HG02938 (cell line): ENCODE measurements around the gene LGALS1.

Experiments used
- ATAC-seq: cut with Tn5 transposase; IDR thresholded peaks from one replicate; pipeline ENCODE4 v1.9.1; 2021; ENCODE audit warnings: mild to moderate bottlenecking, moderate library complexity; ENCODE audit not compliant: unreplicated experiment

The LGALS1 gene

DNA sequence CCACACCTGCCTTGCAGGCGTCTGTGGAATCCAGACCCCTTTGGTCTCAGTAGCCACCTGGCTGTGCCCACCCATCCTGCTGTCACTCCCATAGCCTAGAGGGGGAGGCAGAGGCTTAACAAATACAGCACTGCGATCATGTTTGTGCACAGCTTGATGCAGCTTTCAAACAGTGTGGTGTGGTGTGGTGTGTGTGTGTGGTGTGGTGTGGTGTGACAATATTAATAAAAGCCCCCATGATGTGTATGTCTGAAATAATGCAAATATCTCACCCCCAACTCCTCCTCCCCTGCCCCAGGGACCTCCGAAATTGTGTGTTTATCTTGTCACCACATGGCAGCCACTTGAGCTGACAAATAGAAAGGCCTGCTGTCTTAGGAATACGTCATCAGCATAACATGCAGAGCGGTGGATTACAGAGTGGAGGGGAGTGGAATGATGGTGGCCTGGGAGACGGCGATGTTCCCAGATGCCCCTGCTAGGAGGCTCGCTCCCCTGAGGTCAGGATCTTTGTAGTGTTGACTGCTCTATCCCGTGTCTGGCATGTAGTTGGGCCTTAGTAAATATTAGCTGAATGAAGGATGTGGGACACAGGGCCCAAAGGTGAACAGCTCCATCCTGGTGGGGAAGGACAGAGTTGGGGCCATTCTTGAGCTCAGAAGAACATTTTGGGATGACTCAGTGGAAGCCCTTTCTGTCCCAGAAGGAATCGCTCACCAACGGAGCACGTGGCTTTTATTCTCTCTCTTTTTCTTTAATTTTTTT lies 14.1 kb upstream of the LGALS1 start:
- no peak for ATAC-seq

DNA sequence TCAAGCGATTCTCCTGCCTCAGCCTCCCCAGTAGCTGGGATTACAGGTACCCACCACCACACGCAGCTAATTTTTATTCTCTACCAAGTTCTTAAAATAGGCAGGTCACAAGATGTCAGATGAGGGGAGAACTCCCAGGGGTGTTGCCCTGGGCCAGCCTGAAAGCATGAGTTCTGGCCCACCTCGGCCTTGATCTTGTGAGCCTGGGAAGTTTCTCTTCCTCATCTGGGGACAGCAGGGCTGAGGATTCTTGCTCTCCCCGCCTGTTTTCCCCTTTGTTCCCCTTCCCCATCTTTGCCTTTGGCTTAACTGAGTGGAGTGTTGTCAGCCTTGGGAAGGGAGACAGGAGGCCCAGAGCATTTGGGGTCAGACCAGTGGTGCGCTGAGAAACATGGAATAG lies 13.4 kb upstream of the LGALS1 start:
- ATAC-seq: no peak

DNA sequence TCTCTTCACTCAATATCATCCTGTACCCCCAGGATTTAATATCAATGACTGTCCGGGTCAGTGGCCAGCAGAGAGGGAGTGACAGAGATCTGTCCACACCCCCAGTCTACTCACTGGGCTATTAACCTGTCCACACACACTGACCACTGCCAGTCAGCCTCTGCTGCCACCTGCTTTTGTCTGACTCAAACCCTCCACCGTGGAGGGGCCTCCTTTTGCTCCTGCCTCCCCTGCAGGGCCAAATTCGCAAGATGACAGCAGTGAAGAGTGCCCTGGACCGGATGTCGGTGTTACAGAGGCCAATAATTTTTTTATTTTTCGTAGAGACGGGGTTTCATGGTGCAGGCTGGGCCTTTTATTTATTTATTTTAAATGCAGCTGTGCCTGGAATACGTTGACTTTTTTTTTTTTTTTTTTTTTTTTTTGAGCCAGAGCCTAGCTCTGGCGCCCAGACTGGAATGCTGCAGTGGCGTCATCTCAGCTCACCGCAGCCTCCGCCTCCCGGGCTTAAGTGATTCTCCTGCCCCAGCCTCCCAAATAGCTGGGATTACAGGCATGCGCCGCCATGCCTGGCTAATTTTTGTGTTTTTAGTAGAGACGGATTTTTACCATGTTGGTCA lies 11.8 kb upstream of the LGALS1 start:
- no peak for ATAC-seq

DNA sequence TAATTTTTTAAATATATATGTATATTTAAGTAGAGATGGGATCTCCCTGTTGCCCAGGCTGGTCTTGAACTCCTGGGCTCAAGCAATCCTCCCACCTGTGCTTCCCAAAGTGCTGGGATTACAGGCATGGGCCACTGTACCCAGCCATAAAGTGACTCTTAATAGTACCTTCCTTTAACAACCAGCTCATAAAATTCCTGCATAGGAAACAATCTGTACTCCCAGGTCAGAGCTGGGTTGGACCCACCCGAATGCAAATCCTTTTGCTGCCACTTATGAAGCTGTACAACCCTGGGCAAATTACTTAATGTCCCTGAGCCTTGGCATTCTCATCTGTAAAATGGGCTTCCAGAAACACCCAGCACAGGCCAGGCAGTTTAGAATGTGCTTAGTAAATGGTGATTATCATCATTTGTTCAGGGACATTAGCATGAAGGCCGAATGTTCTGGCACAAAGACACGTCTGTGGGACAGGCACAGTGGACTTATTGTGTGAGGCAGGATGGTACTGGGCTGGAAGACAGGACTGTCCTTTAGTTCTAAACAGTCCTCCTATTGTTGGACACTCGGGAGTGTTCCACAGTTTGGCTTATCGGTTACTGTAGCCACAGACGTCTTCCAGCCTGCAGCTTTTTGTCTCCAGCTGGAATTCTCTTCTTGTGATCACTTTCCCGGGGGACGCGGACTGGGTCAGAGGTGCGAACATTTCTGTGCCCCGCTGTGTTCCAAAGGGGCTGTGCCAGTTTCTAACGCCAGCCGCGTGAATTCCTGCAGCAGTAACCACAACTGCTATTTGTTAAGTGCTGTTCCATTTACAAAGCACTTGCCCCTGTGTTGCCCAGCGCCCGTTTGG lies 11.0 kb upstream of the LGALS1 start:
- ATAC-seq: no peak

DNA sequence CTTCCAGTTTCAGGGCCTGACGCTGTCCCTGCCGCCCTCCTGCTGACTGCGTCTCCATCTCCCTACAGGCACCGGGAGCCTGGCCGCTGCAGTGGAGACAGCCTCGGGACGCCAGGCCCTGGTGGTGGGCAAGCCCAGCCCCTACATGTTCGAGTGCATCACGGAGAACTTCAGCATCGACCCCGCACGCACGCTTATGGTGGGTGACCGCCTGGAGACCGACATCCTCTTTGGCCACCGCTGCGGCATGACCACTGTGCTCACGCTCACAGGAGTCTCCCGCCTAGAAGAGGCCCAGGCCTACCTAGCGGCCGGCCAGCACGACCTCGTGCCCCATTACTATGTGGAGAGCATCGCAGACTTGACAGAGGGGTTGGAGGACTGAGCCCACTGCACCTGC lies 9.9 kb upstream of the LGALS1 start:
- ATAC-seq: no peak

DNA sequence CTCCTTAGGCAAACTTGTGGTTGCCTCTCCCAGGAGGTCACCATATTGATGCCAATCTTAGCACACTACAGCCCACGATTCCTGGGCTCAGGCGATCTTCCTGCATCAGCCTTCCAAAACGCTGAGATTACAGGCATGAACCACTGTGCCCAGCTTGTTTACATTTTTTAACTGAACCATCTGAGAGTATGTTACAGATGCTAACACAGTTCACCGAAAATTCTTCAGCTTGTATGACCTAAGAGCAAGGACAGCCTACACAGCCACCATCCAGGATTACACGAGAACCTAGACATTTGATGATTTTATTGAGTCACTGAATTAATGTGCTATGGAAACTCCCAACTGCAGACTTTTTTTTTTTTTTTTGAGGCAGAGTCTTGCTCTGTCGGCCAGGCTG lies 5.8 kb upstream of the LGALS1 start:
- ATAC-seq: no peak

DNA sequence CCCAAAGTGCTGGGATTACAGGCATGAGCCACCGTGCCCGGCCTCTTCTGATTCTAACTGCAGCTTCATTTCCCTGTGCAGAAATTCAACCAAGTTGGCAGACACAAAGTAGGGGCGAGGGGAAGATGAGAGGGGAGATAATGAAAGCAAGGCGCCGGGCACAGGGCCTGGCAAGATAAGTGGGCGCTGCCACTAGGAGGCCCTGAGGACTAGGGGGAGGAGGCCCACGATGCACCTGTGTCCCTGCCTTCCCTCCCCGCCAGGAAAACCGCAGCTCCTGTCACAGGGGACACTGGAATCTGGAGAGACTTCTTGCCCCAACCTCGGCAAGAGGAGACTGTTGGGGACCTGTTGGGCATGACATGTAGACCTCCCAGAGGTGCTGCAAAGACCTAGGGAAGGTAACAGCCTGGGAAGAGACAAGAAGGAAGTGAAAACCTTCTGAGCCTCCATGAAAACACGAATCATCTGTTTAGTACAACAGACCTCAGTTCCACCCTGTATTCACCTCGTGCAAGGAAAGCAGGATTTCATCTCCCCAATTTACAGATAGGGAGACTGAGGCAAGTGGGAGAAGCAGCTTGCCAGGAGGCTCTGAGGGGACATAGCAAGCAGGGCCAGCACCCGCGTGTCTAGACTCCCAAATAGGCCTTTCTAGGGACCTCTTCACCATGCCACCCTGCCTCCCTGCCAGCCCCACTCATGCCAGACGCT lies 3.1 kb upstream of the LGALS1 start:
- ATAC-seq: no peak

DNA sequence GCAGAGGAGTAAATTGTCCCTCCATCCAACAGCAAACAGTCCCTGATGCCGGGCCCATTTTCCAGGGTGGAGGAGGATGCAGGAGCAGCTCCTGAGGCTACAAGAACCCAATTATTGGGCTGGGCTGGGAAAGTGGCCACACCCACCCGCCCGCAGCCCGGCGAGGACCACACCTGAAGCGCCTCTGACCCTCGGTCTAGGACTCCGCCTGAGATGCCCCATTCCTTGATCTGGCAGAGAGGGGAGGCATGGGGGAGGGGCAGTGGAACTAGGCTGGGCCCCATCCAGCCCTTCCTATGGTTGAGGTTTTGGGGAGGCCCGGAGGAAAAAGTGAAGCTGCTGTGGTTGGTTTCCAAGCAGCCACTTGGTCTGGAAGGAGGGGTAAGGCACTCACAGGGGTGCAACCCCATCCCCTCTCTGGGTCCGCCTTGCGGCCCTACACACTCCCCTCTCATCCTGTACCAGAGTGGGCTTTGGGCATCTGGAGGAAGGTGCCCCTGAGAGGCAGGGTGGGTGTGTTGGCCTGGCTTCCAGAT lies 2.4 kb upstream of the LGALS1 start:
- no peak for ATAC-seq

DNA sequence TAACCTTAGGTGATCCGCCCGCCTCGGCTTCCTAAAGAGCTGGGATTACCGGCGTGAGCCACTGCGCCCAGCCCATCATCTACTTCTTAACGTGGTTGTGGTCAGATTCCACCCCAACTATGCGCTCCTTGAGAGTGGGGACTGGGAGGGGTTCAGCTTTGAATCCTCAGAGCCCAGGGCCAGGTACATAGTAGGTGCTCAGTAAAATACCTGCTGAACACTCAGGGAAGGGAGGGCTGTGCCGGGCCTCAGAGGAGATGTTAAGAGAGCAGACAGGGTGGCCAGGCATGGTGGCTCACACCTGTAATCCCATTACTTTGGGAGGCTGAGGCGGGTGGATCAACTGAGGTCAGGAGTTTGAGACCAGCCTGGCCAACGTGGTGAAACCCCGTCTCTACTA lies 1.2 kb upstream of the LGALS1 start:
- no peak for ATAC-seq

DNA sequence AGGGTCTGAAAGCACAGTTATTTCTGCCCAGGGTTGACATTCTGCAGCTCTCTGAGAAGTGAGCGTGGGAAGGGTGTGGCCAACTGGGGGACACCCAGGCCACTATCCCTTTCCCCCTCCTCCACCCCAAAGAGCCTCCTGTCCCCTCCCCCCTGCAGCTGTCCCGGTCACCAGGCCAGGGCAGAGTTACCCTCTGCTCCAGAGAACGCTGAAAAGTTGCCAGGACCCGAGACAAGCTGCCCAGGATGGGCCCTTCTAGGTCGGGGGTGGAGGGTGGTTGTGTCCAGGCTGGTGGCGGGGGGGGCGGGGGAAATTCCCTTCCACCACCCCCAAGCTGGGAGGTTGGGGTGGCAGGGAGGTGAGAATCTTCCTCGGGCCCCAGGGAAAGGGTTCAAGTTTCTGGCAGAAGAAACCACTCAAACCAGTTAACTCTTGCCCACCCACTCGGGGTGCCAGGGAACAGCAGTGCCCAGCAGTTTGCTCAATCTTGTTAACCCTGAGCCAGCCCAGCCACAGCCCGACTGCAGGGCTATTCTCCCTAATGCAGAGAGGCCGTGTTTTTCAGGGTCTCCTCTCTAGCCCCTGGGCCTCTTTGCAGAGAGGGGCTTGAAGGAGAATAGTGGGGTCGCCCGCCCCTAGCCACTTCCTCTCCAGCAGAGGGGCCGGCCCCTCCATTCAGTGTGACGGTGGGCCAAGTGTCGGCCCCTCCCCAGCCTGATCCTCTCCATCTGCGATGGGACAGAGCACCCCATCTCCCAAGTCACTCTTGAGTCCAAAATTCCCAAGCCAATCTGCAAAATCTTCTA lies 697 bp downstream of the LGALS1 start:
- no peak for ATAC-seq

DNA sequence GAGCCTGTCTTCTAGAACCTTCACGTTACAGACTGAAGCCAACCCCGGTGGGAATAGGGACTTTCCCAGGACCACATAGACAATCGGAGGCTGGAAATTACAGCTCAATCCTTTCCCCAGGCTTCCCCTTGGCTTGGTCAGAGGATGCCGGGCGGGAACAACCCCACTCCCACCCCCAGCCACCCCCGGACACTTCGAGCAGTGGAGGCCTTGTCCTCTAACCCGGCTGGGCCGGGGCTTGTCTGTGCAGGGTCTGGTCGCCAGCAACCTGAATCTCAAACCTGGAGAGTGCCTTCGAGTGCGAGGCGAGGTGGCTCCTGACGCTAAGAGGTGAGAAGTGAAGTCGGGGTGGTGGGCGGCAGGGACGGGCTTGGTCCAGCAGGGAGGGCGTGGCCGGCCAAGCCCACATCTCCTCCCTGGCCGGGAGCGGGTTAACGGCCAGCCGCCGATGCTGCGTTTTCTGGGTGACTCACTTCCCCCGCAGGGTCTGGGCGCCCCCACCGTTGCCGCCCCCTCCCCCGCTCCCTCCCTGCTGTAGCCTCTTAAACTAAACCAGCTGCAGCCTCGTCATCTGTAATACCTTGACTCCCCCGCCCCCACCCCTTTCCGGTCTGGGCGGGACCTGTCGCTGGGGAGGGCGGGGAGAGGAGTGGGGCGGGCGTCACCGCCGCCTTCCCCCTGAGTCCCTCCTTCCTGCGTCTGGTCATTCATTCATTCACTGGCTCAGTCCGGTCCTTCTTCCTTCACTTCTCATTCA lies 1.5 kb downstream of the LGALS1 start:
- ATAC-seq: peak; percentile 61

DNA sequence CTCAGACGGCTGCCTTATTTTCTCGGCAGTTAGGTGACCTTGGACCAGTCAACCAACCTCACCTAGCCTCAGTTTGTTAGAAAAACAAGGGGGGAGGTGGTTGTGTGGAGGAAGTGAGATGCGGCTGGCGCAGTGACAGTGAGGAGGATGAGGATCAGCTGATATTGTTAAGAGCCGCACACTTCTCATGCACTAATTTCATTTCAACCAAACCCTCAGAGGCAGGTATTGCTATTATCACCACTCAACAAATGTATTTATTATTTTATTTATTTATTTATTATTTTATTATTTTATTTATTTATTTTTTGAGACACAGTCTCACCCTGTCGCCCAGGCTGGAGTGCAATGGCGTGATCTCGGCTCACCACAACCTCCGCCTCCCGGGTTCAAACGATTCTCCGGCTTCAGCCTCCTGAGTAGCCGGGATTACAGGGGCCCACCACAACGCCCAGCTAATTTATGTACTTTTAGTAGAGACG lies 2.1 kb downstream of the LGALS1 start:
- no peak for ATAC-seq

DNA sequence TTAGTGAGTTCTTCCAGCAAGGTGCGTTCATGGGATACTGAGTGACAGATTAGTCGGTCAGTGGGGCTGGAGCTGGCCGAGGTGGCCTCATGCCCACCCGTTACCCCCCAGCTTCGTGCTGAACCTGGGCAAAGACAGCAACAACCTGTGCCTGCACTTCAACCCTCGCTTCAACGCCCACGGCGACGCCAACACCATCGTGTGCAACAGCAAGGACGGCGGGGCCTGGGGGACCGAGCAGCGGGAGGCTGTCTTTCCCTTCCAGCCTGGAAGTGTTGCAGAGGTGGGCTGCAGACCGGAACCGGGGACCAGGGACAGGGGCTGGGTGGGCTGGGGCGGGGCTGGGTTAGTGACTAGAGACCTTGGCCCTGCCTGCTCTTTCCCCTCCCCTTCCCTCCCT lies 2.9 kb downstream of the LGALS1 start:
- no peak for ATAC-seq

DNA sequence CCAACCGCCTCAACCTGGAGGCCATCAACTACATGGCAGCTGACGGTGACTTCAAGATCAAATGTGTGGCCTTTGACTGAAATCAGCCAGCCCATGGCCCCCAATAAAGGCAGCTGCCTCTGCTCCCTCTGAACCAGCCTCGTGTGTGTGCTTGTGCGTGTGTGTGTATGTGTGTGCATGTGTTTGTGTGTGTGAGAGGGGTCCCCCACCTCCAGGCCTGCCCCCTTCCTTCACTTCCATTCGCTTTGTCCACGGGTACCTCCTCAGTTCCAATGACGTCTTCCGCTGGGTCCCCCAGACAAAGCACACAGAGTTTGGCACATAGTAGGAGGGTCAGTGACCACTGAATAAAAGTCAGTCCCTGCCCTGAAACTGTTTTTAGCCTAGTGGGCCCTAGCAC lies 4.2 kb downstream of the LGALS1 start:
- ATAC-seq: no peak

DNA sequence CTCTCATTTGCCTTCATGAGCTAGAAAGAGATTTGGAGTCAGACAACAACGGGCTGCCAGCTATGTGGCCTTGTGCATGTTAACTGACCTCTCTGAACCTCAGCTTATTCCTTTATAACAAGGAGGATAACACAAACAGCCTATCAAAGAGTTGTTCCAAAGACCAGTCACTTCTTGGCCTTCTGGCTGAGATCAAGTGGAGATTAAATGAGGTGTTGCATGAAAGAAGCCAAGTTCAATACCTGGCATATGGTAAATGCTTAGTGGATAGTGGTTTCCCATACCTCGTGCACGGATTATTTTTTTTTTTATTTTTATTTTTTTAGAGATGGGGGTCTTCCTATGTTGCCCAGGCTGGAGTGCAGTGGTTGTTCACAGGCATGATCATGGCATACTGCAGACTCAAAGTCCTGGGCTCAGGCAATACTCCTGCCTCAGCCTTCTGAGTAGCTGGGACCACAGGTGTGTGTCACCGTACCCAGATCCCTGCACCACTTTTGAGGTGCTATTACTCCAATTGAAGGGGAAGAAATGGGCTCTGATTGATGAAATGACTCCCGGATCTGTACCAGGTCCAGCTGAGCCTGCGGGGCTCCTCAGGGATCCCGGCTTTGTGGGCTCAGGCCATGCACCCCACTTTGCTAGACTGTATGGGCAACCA lies 4.9 kb downstream of the LGALS1 start:
- ATAC-seq: no peak

DNA sequence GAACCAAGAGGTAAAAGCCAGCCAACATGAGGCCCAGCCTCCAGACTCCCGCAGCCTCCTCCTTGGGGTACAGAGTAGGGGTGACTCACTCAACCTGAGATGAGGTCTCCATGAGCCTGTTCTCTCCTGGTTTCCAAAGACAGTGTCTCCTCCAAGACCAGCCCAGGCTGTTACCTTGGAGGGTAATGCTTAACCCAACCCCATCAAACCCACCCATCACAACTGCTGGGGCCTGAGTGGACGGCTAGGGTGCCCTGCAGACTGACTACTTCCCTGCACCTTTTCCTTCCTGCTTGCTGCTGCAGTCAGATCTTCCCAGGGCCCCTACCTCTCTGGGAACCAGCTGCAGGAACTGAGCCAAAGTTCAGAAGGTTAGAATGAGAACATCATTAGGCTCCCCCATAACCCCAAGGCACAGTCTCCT lies 5.6 kb downstream of the LGALS1 start:
- ATAC-seq: no peak

DNA sequence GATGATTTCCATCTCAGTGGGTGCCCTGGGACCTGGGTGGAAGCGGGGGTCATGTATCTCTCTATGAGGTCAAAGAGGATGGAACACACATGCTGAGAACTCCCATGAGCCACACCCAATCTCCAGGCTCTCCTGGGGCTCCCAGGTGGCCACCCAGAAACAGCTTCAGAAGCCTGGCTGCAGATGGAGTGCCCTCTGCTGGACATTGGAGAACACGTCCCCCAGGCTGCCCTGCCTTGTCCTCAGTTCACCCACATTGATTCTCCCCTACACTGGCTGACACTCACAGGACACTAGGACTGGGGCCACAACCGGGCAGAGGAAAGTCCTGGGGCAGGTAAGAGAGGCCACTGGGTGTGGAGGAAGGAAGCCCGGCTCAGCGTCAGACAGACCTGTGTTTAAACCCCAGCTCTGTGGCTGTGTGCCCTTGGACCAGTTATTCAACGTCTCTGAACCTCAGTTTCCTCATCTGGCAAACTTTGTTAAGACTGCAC lies 6.2 kb downstream of the LGALS1 start:
- ATAC-seq: no peak

DNA sequence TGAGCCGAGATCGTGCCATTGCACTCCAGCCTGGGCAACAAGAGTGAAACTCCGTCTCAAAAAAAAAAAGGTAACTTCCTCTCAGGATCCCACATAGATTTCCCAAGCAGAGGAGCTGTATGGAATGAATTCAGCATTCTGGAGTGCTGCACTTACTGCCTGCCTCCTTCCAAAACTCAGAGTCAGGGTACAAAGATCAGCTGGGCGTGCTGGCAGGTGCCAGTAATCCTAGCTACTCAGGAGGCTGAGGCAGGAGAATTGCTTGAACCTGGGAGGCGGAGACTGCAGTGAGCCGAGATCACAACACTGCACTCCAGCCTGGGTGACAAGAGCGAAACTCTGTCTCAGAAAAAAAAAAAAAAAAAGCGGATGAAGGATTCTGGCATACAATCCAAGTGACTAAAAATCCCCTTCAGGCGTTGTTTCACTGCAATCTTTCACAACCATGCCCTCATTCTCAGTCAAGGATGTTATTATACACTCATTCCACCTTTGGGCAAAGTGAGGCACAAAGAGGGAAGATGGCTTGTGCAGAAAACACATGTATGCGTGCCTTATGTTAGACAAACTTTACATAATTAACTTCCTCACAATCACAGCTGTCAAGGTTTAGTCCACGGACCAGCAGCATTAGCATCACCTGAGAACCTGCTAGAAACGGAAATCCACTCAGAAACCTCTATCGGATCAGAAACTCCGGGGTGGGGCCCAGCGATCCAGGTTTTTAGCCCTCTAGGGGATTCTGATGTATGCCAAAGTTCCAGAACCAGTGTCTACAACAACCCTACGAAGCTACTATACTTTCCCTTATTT lies 9.6 kb downstream of the LGALS1 start:
- ATAC-seq: no peak
